ENCODE results near the gene CLCN3.
A peak's percentile ranks its signal among the peaks of the same experiment; 100 is the strongest.
"Not testable (repeated sequence)": the region's sequence is repeated elsewhere in the genome, so short reads cannot be mapped to it uniquely, and the experiment has no call there.

Gene CLCN3

DNA sequence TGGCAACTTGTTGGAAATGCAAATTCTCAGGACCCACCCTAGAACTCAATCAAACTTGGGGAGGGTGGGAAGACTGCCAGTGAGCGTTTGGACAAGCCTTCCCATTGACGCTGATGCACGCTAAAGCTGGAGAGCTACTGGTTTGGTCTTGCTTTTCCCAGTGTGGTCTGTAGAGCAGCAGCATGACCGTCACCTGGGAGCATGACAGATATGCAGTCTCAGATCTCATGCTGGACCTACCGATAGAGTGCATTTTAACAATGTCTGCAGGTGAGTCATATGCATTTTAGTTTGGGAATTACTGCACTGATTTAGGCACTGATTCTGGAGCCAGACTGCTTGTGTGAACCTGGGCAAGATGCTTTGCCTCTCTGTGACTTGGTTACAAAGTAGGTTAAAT is 110.2 kb downstream of the CLCN3 start:
- no peak overlapping the region for H3K4me3 ChIP-seq (ENCODE audit: low read length)
- no peak for DNase-seq (ENCODE audit: low read depth)
- TF ChIP-seq, protein P1, sequence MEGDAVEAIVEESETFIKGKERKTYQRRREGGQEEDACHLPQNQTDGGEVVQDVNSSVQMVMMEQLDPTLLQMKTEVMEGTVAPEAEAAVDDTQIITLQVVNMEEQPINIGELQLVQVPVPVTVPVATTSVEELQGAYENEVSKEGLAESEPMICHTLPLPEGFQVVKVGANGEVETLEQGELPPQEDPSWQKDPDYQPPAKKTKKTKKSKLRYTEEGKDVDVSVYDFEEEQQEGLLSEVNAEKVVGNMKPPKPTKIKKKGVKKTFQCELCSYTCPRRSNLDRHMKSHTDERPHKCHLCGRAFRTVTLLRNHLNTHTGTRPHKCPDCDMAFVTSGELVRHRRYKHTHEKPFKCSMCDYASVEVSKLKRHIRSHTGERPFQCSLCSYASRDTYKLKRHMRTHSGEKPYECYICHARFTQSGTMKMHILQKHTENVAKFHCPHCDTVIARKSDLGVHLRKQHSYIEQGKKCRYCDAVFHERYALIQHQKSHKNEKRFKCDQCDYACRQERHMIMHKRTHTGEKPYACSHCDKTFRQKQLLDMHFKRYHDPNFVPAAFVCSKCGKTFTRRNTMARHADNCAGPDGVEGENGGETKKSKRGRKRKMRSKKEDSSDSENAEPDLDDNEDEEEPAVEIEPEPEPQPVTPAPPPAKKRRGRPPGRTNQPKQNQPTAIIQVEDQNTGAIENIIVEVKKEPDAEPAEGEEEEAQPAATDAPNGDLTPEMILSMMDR (conservative IDR thresholded peaks at IDR 0.05; ENCODE audit: low read length): no peak

DNA sequence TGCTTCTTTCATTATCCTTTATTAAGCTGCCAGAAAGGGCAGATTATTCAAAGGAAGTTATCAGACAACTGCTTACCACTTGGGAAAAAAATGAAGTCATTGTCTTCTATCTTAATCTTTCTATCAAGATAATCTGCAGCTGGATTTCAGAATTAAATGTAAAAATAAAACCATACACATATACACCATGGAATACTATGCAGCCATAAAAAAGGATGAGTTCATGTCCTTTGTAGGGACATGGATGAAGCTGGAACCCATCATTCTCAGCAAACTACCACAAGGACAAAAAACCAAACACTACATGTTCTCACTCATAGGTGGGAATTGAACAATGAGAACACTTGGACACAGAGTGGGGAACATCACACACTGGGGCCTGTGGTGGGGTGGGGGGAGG is 118.2 kb downstream of the CLCN3 start:
- H3K4me3 ChIP-seq (ENCODE audit: low read length); DNase-seq (ENCODE audit: low read depth): not testable (repeated sequence)

DNA sequence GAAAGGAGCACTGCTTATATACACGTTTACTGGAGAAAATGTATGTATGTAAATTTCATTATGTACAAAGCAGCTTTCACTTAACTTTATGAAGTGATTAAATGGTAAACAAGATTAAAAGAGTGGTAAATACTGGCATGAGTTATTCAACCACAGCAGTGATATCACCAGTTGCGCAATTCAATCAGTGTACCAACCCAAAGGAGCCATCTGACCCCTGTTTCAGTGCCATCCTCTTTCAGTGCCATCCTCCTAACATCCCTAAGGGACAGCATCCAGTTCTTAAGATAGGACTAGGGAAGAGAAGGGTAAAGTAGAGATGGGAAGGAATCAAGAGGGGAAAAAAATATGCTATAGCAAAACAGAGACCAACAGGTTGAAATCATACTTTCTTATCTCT is 121.2 kb downstream of the CLCN3 start:
- H3K4me3 ChIP-seq (ENCODE audit: low read length): no peak overlapping the region
- no peak for DNase-seq (ENCODE audit: low read depth)
- TF ChIP-seq, protein P1 (conservative IDR thresholded peaks at IDR 0.05; ENCODE audit: low read length): no peak

DNA sequence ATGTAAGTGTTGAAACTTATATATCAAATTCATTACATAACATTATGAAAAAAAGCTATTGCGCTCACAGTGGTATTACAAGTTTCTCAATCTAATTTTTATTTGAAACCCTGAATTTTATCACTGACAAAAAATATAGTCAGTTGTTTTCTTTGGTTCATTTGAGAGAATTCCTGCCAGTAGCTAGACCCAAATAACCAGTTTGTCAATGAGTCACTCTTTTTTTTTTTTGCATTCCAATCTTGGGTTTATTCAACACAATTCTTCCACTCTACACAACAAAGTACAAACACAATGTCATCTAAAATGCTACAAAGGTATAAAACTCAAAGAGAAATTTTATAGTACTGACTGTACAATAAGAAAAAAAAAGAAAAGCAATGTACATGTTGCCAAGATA is 124.2 kb downstream of the CLCN3 start:
- TF ChIP-seq, protein P1 (conservative IDR thresholded peaks at IDR 0.05; ENCODE audit: low read length): no peak
- DNase-seq (ENCODE audit: low read depth): no peak
- H3K4me3 ChIP-seq (ENCODE audit: low read length): no peak overlapping the region

DNA sequence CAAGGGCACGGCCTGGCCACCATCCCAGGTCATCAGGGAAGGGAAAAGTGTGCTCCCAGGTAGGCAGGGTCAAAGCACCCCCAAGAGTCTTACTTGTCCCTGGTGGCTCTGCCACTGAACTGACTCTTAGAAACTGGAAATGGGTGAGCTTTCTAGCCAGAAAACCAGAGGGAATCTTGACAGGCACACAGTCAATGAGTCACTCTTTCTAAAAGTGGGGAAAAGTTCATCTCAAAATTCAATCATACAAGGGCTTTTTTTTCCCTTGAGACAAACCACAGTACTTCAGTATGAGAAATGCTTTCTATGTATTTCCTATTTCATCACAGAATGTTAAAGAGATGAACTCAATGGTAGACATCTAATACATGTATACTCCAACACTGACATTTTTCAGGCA is 124.9 kb downstream of the CLCN3 start:
- TF ChIP-seq, protein P1 (conservative IDR thresholded peaks at IDR 0.05; ENCODE audit: low read length): no peak
- peak; percentile 68 for DNase-seq (ENCODE audit: low read depth)
- H3K4me3 ChIP-seq (ENCODE audit: low read length): no peak overlapping the region

DNA sequence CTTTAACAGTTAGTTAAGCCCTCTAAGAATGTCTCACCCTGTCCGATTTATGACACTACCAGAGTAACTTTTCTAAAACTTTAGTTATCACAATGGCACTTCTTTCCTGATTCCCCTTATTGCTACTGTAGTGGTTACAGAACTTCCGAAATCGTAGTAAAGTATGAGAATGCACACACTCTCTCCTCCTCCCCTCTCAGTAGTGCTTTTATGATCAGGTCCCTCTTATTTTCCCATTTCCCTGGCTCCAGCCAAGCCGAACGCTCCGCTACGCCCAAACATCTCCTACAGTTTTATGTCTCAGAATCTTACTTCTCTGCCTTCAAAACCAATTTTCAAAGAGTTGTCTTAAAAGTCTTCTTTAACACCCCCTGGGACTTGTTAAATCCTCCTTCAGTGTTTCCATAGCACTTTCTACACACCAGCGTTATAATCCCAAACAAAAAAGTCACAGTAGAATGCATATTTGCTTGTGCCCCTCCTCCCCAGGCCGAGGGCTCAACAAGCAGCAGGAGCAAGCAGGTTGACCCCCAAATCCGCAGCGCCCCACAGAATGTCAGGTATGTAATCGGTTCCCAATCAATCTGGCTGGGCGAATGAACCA is 136.7 kb downstream of the CLCN3 start:
- TF ChIP-seq, protein P1 (conservative IDR thresholded peaks at IDR 0.05; ENCODE audit: low read length): no peak
- DNase-seq (ENCODE audit: low read depth): no peak
- H3K4me3 ChIP-seq (ENCODE audit: low read length): peak overlapping the region; percentile 90

DNA sequence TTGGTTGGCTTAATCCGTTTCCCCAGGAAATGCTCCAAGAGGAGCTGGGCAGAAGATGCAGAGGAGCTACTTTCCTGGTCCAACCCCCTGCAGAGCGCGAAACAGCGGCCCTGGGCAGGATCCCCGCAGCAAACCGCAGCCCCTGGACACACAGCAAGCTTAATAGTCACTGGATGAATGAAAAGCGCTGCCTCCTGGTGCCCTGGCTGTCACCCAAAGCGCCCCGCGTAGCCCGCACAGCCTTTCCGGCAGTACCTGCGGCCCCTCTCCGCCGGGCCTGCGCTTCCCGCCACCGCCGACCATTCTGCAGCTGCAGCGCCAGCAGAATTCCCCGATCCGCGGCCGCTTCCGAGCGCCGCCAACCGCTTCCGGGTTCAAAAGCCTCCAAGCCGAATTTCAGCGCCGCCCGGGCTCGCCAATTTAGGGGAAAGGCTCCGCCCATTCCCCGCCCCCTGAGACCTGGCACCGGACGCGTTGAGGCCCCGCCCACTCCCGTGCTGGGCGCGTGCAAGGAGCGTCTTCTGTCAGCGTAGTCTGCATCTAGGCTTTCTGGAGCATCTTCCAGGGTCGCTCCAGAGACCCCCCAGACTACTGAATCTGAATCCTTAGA is 137.3 kb downstream of the CLCN3 start, which contains the start of gene HPF1:
HPF1 (minus strand) TSS at position 370 of the 610 bp plus-strand sequence; CDS start at position 303, 67 bp downstream.
- DNase-seq (ENCODE audit: low read depth): peak; percentile 79
- TF ChIP-seq, protein P1 (conservative IDR thresholded peaks at IDR 0.05; ENCODE audit: low read length): no peak
- peak within 1 kb of the TSS; percentile 90 for H3K4me3 ChIP-seq (ENCODE audit: low read length)

Data from AG10803 (cell line).